Suppressor macrophage treated with lipopolysaccharide for 1 hour (primary cell): ENCODE data around the gene CPEB3.
A peak's percentile ranks its signal among the peaks of the same experiment; 100 is the strongest.
"Not testable (repeated sequence)": the region's sequence is repeated elsewhere in the genome, so short reads cannot be mapped to it uniquely, and the experiment has no call there.

Experiments
- DNase-seq, 3 donors: peaks; one replicate each; pipeline ENCODE4 v3.0.0-alpha.2; 2020 to 2022

CPEB3 gene

DNA sequence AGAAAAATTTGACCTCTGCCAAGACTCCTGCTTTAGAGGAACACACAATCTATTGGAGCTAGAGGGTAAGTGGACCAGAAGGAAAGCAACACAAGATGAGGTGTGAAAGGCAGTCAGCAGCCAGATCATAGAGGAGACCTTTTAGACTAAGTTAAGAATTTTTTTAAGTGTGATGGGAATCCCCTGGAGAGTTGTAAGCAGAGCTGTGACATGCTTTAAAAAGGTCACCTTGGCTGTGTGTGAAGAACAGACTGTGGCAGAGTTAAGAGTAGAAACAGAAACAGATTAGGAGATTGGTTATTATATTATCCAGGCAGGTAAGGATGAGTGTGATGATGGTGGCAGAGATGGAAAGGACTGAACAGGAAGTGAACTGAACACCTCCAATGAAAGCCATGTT is 23.5 kb downstream of the CPEB3 start:
- no peak for DNase-seq

DNA sequence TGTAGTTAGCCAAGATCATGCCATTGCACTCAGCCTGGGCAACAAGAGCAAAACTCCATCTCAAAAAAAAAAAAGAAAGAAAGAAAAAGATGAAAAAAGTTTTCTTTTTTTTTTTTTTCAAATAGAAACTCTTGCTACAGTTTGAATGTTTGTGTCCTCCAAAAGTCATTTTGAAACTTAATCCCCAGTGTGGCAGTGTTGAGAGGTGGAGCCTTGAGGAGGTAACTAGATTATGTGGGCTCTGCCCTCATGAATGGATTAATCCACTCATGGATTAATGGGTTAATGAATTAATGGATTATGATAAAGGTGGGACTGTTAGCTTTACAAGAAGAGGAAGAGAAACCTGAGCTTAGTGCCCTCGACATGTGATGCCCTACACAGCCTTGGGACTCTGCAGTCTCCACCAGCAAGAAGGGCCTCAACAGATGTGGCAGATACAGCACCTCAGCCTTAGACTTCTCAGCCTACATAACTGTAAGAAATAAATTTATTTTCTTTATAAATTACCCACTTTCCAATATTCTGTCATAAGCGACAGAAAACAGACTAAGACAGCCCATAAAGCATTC is 25.1 kb downstream of the CPEB3 start:
- DNase-seq, result no peak

DNA sequence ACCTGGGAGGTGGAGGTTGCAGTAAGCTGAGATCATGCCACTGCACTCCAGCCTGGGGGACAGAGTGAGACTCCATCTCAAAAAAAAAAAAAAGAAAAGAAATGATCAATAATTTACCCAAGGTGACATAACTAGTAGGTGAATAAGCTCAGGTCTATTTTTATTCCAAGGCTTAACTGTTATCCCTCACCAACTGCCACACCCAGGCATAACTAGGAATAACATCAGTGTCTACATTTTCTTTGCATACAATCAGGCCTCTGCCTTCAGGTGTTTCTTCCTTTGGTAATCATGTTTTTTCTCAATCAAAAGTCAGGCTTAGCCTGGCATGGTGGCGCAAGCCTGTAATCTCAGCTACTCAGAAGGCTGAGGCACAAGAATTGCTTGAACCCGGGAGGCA is 26.6 kb downstream of the CPEB3 start:
- no peak for DNase-seq

DNA sequence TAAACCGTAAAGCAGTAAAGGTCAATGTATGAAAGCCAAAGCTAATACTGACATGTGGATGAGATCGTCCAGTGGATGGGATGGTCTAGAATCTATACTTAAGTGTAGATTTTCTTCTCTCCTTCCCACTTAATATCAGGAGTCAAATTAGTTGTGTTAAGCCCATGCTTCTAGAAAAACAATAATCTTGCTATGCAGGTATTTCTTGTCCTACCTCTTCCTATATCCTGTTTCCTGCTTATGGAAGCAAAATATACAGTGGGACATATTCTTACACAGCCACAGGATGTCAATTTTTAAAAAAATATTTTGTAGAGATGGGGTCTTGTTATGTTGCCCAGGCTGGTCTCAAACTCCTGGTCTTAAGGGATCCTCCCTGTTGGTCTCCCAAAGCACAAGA is 27.5 kb downstream of the CPEB3 start:
- no peak for DNase-seq

DNA sequence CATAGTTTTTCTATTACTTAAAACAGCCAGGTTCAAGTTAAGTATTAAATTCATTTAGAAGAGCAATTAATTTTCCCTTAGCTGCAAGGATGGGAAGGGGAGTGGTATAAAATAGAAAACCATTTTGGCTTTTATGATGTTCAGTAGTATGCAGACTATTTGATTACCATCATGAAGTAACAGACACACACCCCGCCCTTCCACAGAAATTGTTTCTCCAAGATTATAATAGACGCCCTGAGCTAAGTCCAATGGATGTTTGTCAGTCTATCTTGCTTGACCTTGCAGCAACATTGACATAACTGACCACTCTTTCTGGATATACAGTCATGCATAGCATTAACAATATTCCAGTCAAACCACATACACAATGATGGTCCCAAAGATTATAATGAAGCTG is 42.3 kb downstream of the CPEB3 start:
- no peak for DNase-seq

DNA sequence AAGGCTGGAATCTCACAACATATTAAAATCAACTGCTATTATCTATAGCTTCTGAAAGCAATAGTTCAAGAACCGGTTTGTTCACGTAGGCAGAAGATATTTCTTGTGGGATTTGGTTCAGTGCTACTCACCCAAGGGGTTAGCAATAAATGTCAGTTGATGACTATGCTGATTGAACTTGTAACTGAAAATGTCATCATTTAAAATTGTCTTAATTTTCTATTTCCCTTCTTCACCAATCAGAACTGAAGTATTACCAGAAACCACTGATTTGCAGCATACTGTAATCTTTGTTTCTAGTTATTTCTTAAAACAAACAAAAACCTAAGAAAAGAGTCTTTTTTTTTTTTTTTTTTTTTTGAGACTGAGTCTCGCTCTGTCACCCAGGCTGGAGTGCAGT is 46.1 kb downstream of the CPEB3 start:
- DNase-seq, result no peak

DNA sequence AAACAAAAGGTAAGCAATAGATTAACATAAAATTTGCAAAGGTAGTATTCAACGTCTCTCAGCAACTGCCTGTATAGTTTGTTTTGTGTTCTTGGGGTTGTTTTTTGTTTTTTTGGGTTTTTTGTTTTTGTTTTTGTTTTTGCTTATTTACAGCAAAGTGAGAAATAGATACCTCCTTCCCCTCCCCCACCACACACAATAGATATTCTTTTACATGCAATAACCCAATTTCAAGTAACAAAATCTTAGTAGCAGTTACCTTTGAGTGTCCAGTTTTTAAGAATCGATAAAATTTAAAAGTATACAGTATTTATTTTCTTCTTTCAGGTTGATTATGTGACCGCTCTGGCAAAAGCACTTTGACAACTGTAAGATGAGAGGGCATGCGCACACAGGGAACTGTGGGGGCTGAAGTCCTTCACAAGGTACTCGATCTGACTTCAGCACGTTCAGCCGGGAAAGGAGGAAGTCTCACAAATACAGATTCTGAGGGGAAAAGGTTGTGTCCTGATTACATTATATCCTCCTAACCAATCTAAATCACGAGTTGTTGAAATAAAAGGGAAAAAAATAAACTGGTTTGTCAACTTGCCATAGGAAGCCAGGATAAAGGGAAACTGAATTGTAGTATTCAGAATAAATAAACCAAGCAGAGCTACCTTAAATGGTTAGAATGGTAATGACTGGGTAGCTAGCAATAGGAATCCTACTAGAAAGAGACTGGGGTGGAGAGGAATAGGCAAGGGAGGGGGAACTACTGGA is 47.8 kb downstream of the CPEB3 start:
- DNase-seq, result peak; percentile 68 to 73 (median 68)

DNA sequence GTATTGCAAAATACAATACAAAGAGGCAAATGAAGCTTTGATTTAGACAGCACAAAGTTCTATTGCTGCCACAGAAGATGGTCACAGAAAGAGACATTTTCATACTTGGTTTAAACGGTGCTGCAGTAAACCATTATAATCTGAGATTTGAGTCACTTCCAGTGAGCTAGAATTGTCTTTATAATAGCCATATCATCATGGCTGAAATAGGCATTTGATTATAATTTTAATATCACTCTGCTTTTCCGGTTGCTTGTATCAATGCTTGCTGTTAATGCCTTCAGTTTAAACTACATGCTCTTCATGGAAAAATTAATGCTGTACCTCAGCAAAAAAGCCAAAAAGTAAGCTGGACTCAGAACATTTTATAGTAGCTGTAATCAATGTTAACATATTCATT is 48.5 kb downstream of the CPEB3 start:
- DNase-seq, result no peak

DNA sequence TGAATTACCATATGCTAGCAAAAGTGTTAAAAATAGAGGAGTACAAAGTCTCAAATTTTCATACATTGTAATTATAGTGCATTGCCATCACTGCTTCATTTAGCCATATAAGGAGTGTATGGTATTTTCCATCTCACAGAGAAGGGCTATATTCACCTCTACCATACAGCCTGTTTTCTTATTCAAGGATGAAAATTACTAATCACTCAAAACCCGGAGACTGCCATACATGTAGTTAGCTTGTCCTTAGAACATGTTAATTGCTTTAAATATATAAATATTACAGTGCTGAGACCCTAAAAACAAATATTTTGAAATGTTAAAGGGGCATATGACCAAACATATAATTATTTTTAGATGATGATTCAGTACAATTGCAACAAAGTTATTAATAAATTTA is 49.4 kb downstream of the CPEB3 start:
- DNase-seq, result no peak

DNA sequence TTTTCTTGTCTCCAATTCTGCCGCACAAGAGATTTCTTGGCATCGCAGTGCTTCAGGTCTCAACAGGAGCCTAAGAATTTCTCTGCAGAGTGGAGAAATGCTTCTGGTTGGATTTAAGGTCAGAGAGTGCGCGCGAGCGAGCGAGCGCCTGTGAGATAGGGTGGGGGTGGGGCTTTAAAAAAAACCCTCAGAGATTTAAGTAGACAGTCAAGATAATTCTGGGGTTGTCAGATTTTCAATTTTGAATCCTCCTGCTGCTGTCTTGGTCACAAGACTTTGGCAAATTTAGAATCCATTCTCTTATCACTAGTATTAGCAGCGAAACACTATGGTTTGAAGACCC is 49.7 kb downstream of the CPEB3 start:
- peak in 1 of 3 donors; percentile 22 for DNase-seq

DNA sequence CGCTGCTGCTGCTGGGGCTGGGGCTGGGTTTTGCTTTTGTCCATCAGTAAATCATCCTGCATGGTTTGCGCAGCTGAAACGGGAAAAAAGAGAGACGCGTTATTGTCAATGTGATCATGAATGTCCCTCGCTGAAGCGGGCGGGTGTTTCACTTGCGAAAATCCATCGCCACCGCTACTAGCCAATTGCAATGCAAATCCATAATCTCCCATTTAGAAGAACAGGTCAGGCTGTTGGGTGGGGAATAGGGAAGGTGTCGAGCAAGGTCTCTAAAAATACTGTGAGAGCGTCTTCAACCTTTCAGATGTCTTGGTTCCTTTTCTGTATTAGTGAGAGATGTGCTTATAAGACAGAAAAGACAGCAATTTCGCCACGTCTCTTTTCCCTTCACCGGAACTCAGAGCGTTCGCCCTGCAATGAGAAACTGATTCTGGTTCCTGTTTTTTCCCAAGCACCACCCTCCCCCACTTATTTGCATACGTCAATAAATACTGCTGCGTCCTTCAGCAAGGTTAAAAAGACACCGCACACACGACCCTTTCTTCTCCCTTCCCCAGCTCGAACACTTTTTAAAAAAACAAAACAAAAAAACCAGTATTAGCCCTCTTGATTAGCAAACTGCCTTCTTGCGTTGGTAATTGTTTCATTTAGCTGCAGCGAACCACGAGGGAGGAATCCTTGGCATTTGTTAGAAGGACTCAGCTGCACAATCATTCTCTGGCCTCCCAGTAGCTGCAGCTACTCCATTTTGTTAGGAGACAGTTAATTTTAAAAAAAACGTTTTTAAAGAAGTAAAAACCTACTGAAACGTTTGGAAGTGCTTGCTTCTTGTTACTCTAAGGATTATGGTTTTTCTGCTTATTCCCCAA is 50.4 kb downstream of the CPEB3 start:
- DNase-seq, result peak; percentile 86 to 88 (median 88)

DNA sequence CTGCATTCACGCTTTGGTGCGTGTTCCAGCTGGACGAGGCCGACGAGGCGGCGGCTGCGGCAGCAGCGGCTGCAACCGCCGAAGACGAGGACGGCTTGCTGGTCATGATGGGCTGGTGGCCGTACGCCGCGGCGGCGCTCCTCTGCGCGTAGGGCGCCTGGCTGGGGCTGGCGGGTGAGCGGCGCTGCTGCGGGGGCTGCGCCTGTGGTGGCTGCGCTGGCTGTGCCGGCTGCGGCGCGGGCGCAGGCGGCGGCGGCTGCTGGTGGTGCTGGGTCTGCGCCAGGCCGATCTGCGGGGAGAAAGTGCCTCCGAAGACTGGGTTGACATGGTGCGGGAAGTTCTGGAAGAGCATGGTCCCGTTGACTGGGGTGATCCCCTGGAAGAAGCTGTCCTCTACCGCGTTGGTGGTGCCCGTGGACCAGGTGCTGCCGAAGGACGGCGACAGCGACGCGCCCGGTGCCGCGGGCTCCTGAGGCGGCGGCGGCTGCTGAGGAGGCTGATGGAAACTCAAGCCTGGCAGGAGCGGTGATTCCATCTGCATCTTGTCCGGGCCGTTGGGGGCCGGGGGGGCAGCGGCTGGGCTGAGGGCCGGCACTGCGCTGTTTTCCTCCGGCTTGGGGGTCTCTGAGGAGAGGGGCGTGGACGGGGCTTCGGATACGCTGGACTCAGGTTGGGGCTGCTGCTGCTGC is 51.1 kb downstream of the CPEB3 start:
- peak; percentile 43 to 71 (median 61) for DNase-seq

DNA sequence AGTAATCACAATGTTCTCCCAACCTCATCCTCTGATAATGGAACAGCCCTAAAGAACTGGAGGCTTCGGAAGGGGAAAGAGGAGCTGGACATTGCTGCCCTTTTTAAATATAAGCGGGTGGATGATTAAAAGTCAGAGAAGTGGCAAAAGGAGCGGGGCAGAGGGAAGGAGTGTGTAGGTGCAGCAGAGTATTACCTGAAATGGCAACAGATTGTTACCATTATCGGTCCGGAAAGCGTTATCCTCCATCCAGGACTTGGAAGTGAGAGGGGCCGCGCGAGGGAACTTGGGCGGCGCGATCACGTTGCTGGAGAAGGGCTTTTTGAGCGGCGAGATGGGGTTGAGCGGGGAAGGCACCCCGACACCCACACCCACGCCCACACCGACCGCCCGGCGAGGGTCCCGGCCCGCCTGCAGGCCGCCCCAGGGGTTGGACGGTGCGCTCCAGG is 51.7 kb downstream of the CPEB3 start:
- no peak for DNase-seq

DNA sequence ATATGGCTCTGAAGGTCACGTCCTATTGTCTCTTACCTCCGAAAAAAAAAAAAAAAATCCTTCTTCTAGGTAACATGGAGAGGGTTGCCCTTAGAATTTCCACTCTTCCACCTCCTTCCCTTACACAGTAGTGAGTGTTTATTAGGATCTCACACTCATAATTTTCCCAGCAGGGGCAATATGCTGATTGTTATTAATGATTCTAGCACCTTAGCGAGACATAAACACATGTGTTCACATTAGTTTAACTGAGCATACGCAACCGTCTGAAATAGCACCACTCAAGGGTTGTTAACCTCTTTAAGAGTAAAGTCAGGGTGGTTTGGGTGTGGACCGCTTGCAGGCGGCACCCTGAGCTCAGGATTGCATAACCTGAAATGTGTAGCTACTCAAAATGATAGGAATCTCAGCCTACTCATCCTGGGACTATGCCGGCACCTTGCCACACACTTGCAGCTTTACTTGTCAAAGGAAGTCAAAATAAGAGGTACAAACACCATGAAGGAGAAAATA is 52.2 kb downstream of the CPEB3 start:
- peak; percentile 24 to 44 (median 29) for DNase-seq

DNA sequence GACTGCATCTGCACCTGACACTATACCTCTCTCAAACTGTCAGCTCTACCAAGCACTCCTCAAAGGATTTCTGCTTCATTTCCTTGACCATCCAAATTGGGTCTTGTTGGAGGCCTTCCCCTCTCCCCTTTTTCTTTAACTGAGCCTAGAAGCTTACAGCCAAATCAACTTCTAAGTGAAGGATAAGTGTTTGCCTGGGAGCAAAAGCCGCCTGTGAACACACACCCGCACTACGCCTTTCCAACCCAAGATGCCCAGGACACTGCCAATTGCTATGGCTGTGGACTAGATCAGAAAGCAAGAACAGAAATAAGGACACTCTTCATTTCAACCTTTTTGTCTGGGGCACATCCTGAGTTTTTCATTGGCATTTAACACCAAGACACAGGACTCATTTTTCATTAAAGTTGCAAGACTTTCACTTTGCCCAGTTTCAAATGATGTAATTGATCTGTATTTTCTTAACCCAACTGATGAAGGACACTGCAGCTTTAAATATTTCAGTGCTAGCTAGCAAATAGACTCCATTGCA is 52.8 kb downstream of the CPEB3 start:
- no peak for DNase-seq

DNA sequence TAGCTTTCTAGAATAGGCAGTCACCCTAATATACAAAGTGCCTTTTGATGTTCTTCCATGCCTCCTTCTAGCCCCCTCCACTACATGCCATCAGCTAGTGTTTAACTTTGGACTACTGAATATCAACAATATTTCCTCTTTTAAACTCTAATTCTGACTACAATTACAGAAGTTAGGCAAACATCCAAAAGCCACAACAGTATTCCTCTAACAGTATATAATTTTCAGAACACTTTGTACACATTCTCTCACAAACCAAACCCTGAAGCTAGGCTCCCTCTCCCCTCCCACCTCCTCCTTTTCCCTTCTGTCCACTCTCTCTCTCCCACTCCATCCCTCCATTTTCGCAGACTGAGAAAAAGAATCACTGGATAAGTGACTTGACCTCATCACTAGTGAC is 59.7 kb downstream of the CPEB3 start:
- DNase-seq, result no peak

DNA sequence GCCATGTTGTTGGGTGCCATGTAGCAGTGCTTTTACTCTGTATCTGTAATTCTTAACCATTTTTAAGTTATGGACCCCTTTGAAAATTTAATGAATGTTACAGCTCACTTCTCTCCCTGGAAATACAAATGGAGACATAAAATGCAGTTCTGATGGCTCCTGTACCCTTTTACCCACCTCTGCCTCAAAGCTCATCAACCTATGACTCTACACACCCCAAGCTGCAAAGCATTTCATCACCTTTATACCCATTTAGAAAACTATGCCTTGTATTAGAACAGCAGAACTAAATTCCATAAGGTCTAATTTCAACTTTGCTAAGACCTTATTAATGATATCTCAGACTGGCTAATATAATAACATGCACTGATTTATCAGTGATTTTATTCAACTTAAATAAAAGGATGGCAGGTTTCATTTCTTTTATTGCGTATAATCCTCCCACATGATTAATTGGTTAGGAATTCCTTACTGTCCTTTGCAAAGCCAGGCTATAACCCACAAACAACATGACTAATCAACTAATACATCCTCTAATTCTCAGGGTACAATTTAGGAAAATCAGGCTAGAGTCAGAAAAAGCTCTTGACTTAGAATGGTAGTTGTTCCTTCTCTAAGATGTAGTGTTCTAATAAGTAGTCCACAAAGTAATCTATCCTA is 68.1 kb downstream of the CPEB3 start:
- no peak for DNase-seq

DNA sequence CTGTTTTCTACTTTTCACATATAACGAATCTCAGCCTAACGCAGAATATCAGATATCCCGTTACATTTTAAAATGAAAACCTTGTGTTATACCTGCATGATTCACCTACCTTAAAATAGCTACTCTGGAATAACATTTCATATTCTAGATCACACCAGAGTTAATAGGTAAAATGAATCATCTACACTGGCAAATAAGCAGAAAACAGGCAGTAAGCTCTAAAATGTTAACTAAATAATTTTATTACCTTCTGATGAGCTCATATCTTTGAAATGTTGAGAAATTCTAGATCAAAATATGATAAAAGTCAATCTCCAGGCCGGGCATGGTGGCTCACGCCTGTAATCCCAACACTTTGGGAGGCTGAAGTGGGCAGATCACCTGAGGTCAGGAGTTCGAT is 71.3 kb downstream of the CPEB3 start:
- no peak for DNase-seq

DNA sequence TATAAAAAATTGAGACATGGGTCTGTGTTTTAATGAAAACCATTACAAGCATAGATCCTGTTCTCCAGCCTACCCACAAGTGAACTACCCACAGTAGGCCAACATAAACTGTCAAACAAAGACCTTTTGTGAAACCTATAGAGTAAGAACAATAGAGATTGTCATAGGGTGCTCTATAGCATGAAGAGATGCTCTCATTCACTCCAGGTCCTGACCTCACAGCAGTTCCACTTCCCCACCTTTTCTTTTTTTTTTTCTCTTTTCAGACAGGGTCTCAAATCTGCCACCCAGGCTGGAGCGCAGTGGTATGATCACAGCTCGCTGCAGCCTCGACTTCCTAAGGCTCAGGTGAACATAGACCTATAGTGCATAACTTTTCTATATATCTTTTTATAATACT is 72.3 kb downstream of the CPEB3 start:
- no peak for DNase-seq

DNA sequence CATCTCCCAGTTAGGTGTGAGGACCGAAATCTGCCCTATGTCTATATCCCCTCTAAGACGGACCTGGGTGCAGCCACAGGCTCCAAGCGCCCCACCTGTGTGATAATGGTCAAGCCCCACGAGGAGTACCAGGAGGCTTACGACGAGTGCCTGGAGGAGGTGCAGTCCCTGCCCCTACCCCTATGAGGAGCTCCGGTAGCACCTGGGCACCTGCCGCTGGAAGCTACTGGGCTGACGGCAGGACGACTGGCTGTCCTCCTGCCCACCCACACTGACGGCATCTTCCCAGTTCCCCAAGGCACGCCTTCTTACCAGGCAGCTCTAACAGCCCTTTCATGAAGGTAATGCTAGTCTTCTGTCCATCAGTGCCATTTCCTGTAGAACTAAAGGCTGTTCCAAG is 74.3 kb downstream of the CPEB3 start:
- not testable (repeated sequence) for DNase-seq

DNA sequence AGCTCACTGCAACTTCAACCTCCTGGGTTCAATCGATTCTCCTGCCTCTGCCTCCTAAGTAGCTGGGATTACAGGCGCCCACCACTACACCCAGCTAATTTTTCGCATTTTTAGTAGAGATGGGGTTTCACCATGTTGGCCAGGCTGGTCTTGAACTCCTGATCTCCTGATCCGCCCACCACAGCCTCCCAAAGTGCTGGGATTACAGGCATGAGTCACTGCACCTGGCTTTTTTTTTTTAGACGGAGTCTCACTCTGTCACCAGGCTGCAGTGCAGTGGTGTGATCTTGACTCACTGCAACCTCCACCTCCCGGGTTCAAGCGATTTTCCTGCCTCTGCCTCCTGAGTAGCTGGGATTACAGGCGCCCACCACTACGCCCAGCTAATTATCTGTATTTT is 75.7 kb downstream of the CPEB3 start:
- not testable (repeated sequence) for DNase-seq

DNA sequence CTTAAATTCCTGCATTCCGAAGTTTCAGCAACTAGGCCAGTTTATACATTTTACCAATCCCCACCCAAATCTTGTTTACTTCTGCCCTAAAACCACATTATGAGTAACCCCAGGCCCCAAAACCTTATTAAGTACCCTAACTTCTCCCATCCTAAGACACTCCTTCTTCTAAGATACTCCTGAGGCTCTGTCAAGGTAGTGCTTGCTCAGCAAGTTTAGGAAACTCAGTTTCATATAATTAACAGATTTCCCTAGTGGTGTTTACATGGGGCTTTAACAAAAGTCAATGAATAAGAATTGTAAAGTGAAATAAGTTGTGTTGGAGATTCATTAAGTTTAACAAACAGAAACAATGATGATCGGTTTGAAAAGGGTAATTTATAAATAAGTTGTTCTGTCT is 77.8 kb downstream of the CPEB3 start:
- no peak for DNase-seq
